HL-60 (cell line): ENCODE results near the gene ERAP2.

Source experiments
- SPI1 ChIP-seq: IDR thresholded peaks from 2 replicates; pipeline ENCODE4 v1.6.1; 2012; ENCODE audit warnings: low read depth, mild to moderate bottlenecking, borderline replicate concordance
- TF ChIP-seq, protein P1 (sequence below): IDR thresholded peaks from one replicate; pipeline ENCODE4 v1.5.1; 2011; ENCODE audit warnings: low read length, control low read depth, inconsistent platforms; ENCODE audit not compliant: insufficient read depth
- TF ChIP-seq, protein P2 (sequence below): IDR thresholded peaks from 2 replicates; pipeline ENCODE4 v1.6.1; 2012; ENCODE audit warnings: low read depth; ENCODE audit not compliant: insufficient replicate concordance

DNA sequence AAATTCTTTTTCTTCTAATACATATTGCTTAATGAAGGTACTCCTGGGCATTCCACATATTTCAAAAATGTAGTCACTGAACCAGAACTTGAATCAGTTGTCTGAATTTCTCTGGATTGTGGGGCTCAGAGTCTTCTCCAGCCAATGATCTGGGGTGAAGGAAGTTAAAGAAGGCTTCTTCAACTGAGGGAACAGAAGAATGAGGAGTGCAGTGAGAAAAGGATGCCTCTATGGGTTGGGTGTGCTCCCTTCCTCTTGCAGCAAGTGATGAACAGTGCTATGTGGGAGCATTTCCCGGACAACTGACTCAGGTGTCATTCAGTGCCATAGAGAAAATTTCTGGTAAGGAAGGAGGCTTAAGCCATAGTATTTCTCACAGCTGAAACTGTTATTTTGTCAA is 67.5 kb downstream of the ERAP2 start:
- TF ChIP-seq, protein P1, sequence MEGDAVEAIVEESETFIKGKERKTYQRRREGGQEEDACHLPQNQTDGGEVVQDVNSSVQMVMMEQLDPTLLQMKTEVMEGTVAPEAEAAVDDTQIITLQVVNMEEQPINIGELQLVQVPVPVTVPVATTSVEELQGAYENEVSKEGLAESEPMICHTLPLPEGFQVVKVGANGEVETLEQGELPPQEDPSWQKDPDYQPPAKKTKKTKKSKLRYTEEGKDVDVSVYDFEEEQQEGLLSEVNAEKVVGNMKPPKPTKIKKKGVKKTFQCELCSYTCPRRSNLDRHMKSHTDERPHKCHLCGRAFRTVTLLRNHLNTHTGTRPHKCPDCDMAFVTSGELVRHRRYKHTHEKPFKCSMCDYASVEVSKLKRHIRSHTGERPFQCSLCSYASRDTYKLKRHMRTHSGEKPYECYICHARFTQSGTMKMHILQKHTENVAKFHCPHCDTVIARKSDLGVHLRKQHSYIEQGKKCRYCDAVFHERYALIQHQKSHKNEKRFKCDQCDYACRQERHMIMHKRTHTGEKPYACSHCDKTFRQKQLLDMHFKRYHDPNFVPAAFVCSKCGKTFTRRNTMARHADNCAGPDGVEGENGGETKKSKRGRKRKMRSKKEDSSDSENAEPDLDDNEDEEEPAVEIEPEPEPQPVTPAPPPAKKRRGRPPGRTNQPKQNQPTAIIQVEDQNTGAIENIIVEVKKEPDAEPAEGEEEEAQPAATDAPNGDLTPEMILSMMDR: no peak
- TF ChIP-seq, protein P2, sequence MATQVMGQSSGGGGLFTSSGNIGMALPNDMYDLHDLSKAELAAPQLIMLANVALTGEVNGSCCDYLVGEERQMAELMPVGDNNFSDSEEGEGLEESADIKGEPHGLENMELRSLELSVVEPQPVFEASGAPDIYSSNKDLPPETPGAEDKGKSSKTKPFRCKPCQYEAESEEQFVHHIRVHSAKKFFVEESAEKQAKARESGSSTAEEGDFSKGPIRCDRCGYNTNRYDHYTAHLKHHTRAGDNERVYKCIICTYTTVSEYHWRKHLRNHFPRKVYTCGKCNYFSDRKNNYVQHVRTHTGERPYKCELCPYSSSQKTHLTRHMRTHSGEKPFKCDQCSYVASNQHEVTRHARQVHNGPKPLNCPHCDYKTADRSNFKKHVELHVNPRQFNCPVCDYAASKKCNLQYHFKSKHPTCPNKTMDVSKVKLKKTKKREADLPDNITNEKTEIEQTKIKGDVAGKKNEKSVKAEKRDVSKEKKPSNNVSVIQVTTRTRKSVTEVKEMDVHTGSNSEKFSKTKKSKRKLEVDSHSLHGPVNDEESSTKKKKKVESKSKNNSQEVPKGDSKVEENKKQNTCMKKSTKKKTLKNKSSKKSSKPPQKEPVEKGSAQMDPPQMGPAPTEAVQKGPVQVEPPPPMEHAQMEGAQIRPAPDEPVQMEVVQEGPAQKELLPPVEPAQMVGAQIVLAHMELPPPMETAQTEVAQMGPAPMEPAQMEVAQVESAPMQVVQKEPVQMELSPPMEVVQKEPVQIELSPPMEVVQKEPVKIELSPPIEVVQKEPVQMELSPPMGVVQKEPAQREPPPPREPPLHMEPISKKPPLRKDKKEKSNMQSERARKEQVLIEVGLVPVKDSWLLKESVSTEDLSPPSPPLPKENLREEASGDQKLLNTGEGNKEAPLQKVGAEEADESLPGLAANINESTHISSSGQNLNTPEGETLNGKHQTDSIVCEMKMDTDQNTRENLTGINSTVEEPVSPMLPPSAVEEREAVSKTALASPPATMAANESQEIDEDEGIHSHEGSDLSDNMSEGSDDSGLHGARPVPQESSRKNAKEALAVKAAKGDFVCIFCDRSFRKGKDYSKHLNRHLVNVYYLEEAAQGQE: no peak
- no peak for TF ChIP-seq SPI1
